ENCODE measurements around the gene SKAP2. TPM values are rescaled to one million over a fixed set of nuclear protein-coding genes. Genes with fewer than 3 reads are reported as not detected.

Gene SKAP2
- polyA plus RNA-seq, 1 donor from 2014 or later, result 3.6 TPM

DNA sequence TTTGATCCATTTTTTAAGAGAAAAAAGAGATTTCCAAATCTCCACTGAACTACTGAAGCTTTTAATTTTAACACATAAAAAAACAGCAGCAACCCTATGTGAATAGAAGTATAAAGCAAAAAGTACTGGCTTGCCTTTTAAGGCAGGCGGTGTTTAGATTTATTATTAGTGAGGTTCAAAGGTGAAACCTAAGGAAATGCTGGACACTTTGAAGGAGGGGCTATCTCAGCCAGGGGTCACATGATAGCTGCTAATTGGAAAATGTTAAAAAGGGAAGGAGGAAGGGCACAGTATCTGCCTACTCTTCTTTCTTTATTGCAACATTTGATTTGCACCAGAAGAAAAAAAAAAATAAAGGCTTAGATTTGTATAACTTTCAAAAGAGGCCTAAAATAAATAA is 183.8 kb downstream of the SKAP2 start:
- Histone ChIP-seq H2AFZ (ENCODE audit: low read depth, low read length) (no peak overlapping the region), H3K36me3 (ENCODE audit: insufficient read depth, low read length) (no peaks in the 10 kb centered on the region), H3F3A (ENCODE audit: insufficient read depth, low read length, poor library complexity, severe bottlenecking) (no peaks in the 10 kb centered on the region), H3K9me2 (ENCODE audit: insufficient read depth, low read length) (no peaks in the 10 kb centered on the region), H3K27ac (ENCODE audit: low read length) (no peak overlapping the region), H3K27me3 (ENCODE audit: insufficient read depth, low read depth, low read length) (no peaks in the 10 kb centered on the region), H3K4me3 (ENCODE audit: low read length) (no peak overlapping the region), H3K4me2 (ENCODE audit: low read length) (no peak overlapping the region), H4K20me1 (ENCODE audit: insufficient read depth) (no peaks in the 10 kb centered on the region), H3K9me3 (ENCODE audit: low read length) (no peaks in the 10 kb centered on the region), H3K9ac (ENCODE audit: low read length) (no peak overlapping the region), H3K79me2 (replicated peaks; ENCODE audit: insufficient read depth, low read length) (no peaks in the 10 kb centered on the region)
- no peak for TF ChIP-seq POLR2AphosphoS5 (IDR thresholded peaks at IDR 0.05)
- TF ChIP-seq EZH2 (IDR thresholded peaks at IDR 0.05; ENCODE audit: borderline replicate concordance, insufficient read depth, low read length, poor library complexity, severe bottlenecking), result no peak
- no peak for TF ChIP-seq MXI1 (conservative IDR thresholded peaks at IDR 0.05; ENCODE audit: poor library complexity, severe bottlenecking)
- TF ChIP-seq RAD21 (conservative IDR thresholded peaks at IDR 0.05), result no peak
- TF ChIP-seq TAF1 (IDR thresholded peaks at IDR 0.05; ENCODE audit: low read depth), result no peak
- TF ChIP-seq, protein P1, sequence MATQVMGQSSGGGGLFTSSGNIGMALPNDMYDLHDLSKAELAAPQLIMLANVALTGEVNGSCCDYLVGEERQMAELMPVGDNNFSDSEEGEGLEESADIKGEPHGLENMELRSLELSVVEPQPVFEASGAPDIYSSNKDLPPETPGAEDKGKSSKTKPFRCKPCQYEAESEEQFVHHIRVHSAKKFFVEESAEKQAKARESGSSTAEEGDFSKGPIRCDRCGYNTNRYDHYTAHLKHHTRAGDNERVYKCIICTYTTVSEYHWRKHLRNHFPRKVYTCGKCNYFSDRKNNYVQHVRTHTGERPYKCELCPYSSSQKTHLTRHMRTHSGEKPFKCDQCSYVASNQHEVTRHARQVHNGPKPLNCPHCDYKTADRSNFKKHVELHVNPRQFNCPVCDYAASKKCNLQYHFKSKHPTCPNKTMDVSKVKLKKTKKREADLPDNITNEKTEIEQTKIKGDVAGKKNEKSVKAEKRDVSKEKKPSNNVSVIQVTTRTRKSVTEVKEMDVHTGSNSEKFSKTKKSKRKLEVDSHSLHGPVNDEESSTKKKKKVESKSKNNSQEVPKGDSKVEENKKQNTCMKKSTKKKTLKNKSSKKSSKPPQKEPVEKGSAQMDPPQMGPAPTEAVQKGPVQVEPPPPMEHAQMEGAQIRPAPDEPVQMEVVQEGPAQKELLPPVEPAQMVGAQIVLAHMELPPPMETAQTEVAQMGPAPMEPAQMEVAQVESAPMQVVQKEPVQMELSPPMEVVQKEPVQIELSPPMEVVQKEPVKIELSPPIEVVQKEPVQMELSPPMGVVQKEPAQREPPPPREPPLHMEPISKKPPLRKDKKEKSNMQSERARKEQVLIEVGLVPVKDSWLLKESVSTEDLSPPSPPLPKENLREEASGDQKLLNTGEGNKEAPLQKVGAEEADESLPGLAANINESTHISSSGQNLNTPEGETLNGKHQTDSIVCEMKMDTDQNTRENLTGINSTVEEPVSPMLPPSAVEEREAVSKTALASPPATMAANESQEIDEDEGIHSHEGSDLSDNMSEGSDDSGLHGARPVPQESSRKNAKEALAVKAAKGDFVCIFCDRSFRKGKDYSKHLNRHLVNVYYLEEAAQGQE (IDR thresholded peaks at IDR 0.05; ENCODE audit: borderline replicate concordance), result no peak
- TF ChIP-seq EP300 (conservative IDR thresholded peaks at IDR 0.05; ENCODE audit: poor library complexity, severe bottlenecking), result no peak
- TF ChIP-seq CTCF (IDR thresholded peaks at IDR 0.05; ENCODE audit: poor library complexity, severe bottlenecking), result no peak
- TF ChIP-seq SMC3 (conservative IDR thresholded peaks at IDR 0.05; ENCODE audit: poor library complexity), result no peak

- Histone ChIP-seq H3K9me3 (ENCODE audit: low read length) (no peaks in the 10 kb centered on the region), H3K9ac (ENCODE audit: low read length) (no peak overlapping the region), H3K27ac (ENCODE audit: low read length) (no peak overlapping the region), H4K20me1 (ENCODE audit: insufficient read depth) (no peaks in the 10 kb centered on the region), H3K36me3 (ENCODE audit: insufficient read depth, low read length) (no peaks in the 10 kb centered on the region), H3K9me2 (ENCODE audit: insufficient read depth, low read length) (no peaks in the 10 kb centered on the region), H3K79me2 (replicated peaks; ENCODE audit: insufficient read depth, low read length) (no peaks in the 10 kb centered on the region), H3K4me2 (ENCODE audit: low read length) (no peak overlapping the region), H3F3A (ENCODE audit: insufficient read depth, low read length, poor library complexity, severe bottlenecking) (no peaks in the 10 kb centered on the region), H2AFZ (ENCODE audit: low read depth, low read length) (no peak overlapping the region), H3K27me3 (ENCODE audit: insufficient read depth, low read depth, low read length) (no peaks in the 10 kb centered on the region), H3K4me3 (ENCODE audit: low read length) (no peak overlapping the region)
- TF ChIP-seq RAD21 (conservative IDR thresholded peaks at IDR 0.05) (no peak), EZH2 (IDR thresholded peaks at IDR 0.05; ENCODE audit: borderline replicate concordance, insufficient read depth, low read length, poor library complexity, severe bottlenecking) (no peak), CTCF (IDR thresholded peaks at IDR 0.05; ENCODE audit: poor library complexity, severe bottlenecking) (no peak), TAF1 (IDR thresholded peaks at IDR 0.05; ENCODE audit: low read depth) (no peak), EP300 (conservative IDR thresholded peaks at IDR 0.05; ENCODE audit: poor library complexity, severe bottlenecking) (no peak), POLR2AphosphoS5 (IDR thresholded peaks at IDR 0.05) (no peak), SMC3 (conservative IDR thresholded peaks at IDR 0.05; ENCODE audit: poor library complexity) (no peak), MXI1 (conservative IDR thresholded peaks at IDR 0.05; ENCODE audit: poor library complexity, severe bottlenecking) (no peak)
- TF ChIP-seq, protein P1 (IDR thresholded peaks at IDR 0.05; ENCODE audit: borderline replicate concordance), result no peak
Measured at GRCh38 chr7:26675143-26675887, 189.1 kb downstream of the SKAP2 start.
